ENCODE measurements around the gene ANKS1A. TPM values are rescaled to one million over a fixed set of nuclear protein-coding genes. Genes with fewer than 3 reads are reported as not detected.
A peak's percentile ranks its signal among the peaks of the same experiment; 100 is the strongest.
"Not testable (repeated sequence)": the region's sequence is repeated elsewhere in the genome, so short reads cannot be mapped to it uniquely, and the experiment has no call there.

ANKS1A gene
- total RNA-seq (2013), result 8.4 TPM
- polyA plus RNA-seq, result 1 to 10 TPM; 1.7 to 8.0 (median 3.1) TPM
- 12.3 and 13.6 TPM in 2 replicates for polyA minus RNA-seq
- 7.5 to 41.3 (median 30.6) reads per million in 11 experiments for total RNA-seq

GRCh38 chr6:34888874-34889555, at the start of gene ANKS1A:
ANKS1A (plus strand) TSS chr6:34889255; CDS start chr6:34889403, 148 bp downstream.
- Mint-ChIP-seq H3K27me3 (ENCODE audit: low read depth in 3 of 3) (no peaks in the 10 kb centered on the region), H3K36me3 (peaks cover 7 to 15% of the 10 kb centered on the region in 2 donors), H3K9me3 (peaks cover 0 to 5% (median 0%) of the 10 kb centered on the region in 7 donors), H3K27ac (peak within 1 kb of the TSS; percentile 98 to 100 (median 98)), H3K4me1 (peaks cover 35% of the 10 kb centered on the region), H3K4me3 (peak within 1 kb of the TSS; percentile 99)
- Histone ChIP-seq H3K9ac (ENCODE audit: insufficient read depth, low read length, poor library complexity, severe bottlenecking) (peak within 1 kb of the TSS; percentile 82), H3K4me1 (ENCODE audit: control insufficient read depth in 1 of 2, insufficient read depth in 2 of 2, low read length in 2 of 2) (peaks cover 26 to 41% of the 10 kb centered on the region in 2 donors), H3K27ac (ENCODE audit: low read depth in 1 of 2, low read length in 2 of 2) (peak within 1 kb of the TSS; percentile 83 to 90), H4K20me1 (ENCODE audit: insufficient read depth, low read length) (peaks cover 19% of the 10 kb centered on the region), H3K79me2 (ENCODE audit: insufficient read depth, low read length) (peaks cover 83% of the 10 kb centered on the region), H3K4me3 (replicated peaks in 1 of 3; ENCODE audit: low read depth in 2 of 3, low read length in 3 of 3) (peak within 1 kb of the TSS; percentile 84 to 97 (median 96)), H3K27me3 (ENCODE audit: control insufficient read depth in 2 of 2, insufficient read depth in 2 of 2, low read length in 2 of 2) (no peaks in the 10 kb centered on the region), H2AFZ (ENCODE audit: insufficient read depth, low read depth, low read length, poor library complexity, severe bottlenecking) (peak within 1 kb of the TSS; percentile 86), H3K4me2 (replicated peaks; ENCODE audit: extremely low read depth, low read length, poor library complexity, severe bottlenecking) (peak within 1 kb of the TSS; percentile 98), H3K9me3 (replicated peaks in 1 of 2; ENCODE audit: control insufficient read depth in 1 of 2, insufficient read depth in 1 of 2, low read length in 2 of 2) (no peaks in the 10 kb centered on the region), H3K36me3 (replicated peaks in 1 of 2; ENCODE audit: control insufficient read depth in 1 of 2, insufficient read depth in 2 of 2, low read length in 2 of 2) (peaks cover 3 to 7% of the 10 kb centered on the region in 2 donors)
- peak; percentile 51 to 74 (median 63) for DNase-seq
- no peak for TF ChIP-seq CTCF (IDR thresholded peaks at IDR 0.05)
- WGBS (ENCODE audit: insufficient coverage), result under 1% methylated on average over 55 of the region's 60 CpGs
- intact Hi-C loops (cut with micrococcal nuclease), result loop anchor here (2.0 to 10.0 kb wide), 4 partner anchors 94 to 156 kb away; partner anchors contain the start of genes SNRPC (in 2 of the 2) and BLTP3A (in 1 of the 2)

GRCh38 chr6:34839666-34840352, 49.2 kb upstream of the ANKS1A start:
- no peak overlapping the region for H2AFZ ChIP-seq (ENCODE audit: insufficient read depth, low read depth, low read length, poor library complexity, severe bottlenecking)
- no peak overlapping the region for H3K27ac ChIP-seq (ENCODE audit: low read depth in 1 of 2, low read length in 2 of 2)
- H3K27me3 ChIP-seq (ENCODE audit: control insufficient read depth in 2 of 2, insufficient read depth in 2 of 2, low read length in 2 of 2), result no peaks in the 10 kb centered on the region
- no peaks in the 10 kb centered on the region for H4K20me1 ChIP-seq (ENCODE audit: insufficient read depth, low read length)
- no peak overlapping the region for H3K9ac ChIP-seq (ENCODE audit: insufficient read depth, low read length, poor library complexity, severe bottlenecking)
- H3K4me1 ChIP-seq (ENCODE audit: control insufficient read depth in 1 of 2, insufficient read depth in 2 of 2, low read length in 2 of 2), result peaks cover 16 to 17% of the 10 kb centered on the region in 2 donors
- H3K9me3 ChIP-seq (replicated peaks in 1 of 2; ENCODE audit: control insufficient read depth in 1 of 2, insufficient read depth in 1 of 2, low read length in 2 of 2), result no peaks in the 10 kb centered on the region
- Mint-ChIP-seq H3K27me3 (ENCODE audit: low read depth in 3 of 3) (no peaks in the 10 kb centered on the region), H3K9me3 (peaks cover 0 to 1% (median 0%) of the 10 kb centered on the region in 7 donors), H3K27ac (peak overlapping the region in 4 of 7 donors; percentile 21 to 79 (median 44)), H3K4me3 (no peak overlapping the region), H3K36me3 (peaks cover 43 to 54% of the 10 kb centered on the region in 2 donors), H3K4me1 (peaks cover 17% of the 10 kb centered on the region)
- no peak for TF ChIP-seq CTCF (IDR thresholded peaks at IDR 0.05)
- no peaks in the 10 kb centered on the region for H3K79me2 ChIP-seq (ENCODE audit: insufficient read depth, low read length)
- WGBS (ENCODE audit: insufficient coverage), result 92% methylated on average over 13 of the region's 15 CpGs
- H3K4me3 ChIP-seq (replicated peaks in 1 of 3; ENCODE audit: low read depth in 2 of 3, low read length in 3 of 3), result no peak overlapping the region
- intact Hi-C loops (cut with micrococcal nuclease), result no loop called here
- no peak for DNase-seq
- peaks cover 2 to 40% of the 10 kb centered on the region in 2 donors for H3K36me3 ChIP-seq (replicated peaks in 1 of 2; ENCODE audit: control insufficient read depth in 1 of 2, insufficient read depth in 2 of 2, low read length in 2 of 2)
- no peak overlapping the region for H3K4me2 ChIP-seq (replicated peaks; ENCODE audit: extremely low read depth, low read length, poor library complexity, severe bottlenecking)

- H3K9me3 ChIP-seq (replicated peaks in 1 of 2; ENCODE audit: control insufficient read depth in 1 of 2, insufficient read depth in 1 of 2, low read length in 2 of 2); H3K27ac ChIP-seq (ENCODE audit: low read depth in 1 of 2, low read length in 2 of 2); H3K27me3 ChIP-seq (ENCODE audit: control insufficient read depth in 2 of 2, insufficient read depth in 2 of 2, low read length in 2 of 2); H3K9me3 Mint-ChIP-seq; H3K9ac ChIP-seq (ENCODE audit: insufficient read depth, low read length, poor library complexity, severe bottlenecking); H3K79me2 ChIP-seq (ENCODE audit: insufficient read depth, low read length); DNase-seq; H3K4me1 Mint-ChIP-seq; H2AFZ ChIP-seq (ENCODE audit: insufficient read depth, low read depth, low read length, poor library complexity, severe bottlenecking); H3K4me3 Mint-ChIP-seq; H3K4me3 ChIP-seq (replicated peaks in 1 of 3; ENCODE audit: low read depth in 2 of 3, low read length in 3 of 3); H3K4me2 ChIP-seq (replicated peaks; ENCODE audit: extremely low read depth, low read length, poor library complexity, severe bottlenecking); H3K27ac Mint-ChIP-seq; H3K27me3 Mint-ChIP-seq (ENCODE audit: low read depth in 3 of 3); intact Hi-C loops (cut with micrococcal nuclease); H3K4me1 ChIP-seq (ENCODE audit: control insufficient read depth in 1 of 2, insufficient read depth in 2 of 2, low read length in 2 of 2); H4K20me1 ChIP-seq (ENCODE audit: insufficient read depth, low read length): not testable (repeated sequence)
- peaks cover 21 to 52% of the 10 kb centered on the region in 2 donors for H3K36me3 ChIP-seq (replicated peaks in 1 of 2; ENCODE audit: control insufficient read depth in 1 of 2, insufficient read depth in 2 of 2, low read length in 2 of 2)
- peaks cover 51 to 56% of the 10 kb centered on the region in 2 donors for H3K36me3 Mint-ChIP-seq
- 91% methylated on average over 4 of the region's 6 CpGs for WGBS (ENCODE audit: insufficient coverage)
These were observed 40.0 kb upstream of the ANKS1A start for GRCh38 chr6:34849066-34849465.

Data from CD14-positive monocyte (primary cell).